ENCODE measurements around the gene CAPG.

The CAPG gene

DNA sequence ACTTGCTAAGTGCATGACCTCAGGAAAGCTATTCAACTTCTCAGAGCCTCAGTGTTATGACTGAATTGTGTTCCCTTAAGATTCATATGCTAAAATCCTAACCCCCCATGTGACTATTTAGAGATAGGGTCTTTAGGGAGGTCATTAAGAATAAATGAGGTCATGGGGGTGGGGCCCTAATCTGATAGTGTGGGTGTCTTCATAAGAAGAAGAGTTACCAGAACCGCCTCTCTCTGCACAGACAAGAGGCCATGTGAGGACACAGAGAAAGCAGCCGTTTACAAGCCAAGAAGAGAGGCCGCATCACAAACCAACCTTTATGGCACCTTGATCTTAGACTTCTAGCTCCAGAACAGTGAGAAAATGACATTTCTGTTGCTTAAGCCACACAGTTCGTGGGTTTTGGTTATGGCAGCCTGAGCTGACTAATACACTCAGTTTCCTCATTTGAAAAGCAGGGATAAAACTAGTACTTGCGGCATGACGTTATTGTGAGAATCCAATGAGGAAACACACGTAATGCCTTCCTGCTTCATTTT is 18.2 kb upstream of the CAPG start:
- DNase-seq (ENCODE audit: low spot score): no peak

DNA sequence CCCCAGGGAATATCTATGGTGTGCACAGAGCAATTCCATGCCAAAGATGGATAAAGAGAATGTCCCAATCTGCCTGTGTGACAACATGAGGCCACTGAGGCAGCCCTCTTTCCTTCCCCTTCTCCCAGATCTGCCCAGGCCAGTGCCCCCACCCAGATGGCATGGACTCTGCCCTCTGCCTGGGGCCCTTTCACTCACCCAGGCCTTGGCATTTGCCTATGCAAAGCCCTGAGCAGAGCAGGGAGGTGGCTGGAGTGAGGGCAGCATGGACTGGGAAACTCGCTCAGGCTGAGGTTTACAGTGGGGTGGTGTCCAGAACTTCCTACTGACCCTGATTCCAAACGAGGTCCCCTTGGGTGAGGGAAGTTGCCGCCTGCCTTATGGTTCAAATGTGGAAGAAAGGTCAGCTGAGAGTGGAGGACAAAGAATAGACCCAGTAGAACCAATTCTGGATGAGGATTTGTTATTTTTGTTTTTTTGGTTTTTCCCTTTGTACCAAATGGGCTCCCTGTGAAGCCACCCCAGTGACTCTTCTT is 17.2 kb upstream of the CAPG start:
- TF ChIP-seq CTCF (IDR thresholded peaks at IDR 0.05; ENCODE audit: extremely low read depth, insufficient read depth, missing control alignments): no peak
- in situ Hi-C loops (cut with MboI; ENCODE audit: low pct_unique_long_range_greater_than_20kb, low sequenced_read_pairs, unreplicated experiment): no loop called here
- no peak for DNase-seq (ENCODE audit: low spot score)

More for the DNA sequence above, 18.2 kb upstream of the CAPG start:
- in situ Hi-C loops (cut with MboI; ENCODE audit: low pct_unique_long_range_greater_than_20kb, low sequenced_read_pairs, unreplicated experiment): no loop called here
- TF ChIP-seq CTCF (IDR thresholded peaks at IDR 0.05; ENCODE audit: extremely low read depth, insufficient read depth, missing control alignments): no peak

GRCh38 chr2:85425588-85425987 is 15.4 kb upstream of the CAPG start:
- no peak for DNase-seq (ENCODE audit: low spot score)
- TF ChIP-seq CTCF (IDR thresholded peaks at IDR 0.05; ENCODE audit: extremely low read depth, insufficient read depth, missing control alignments): no peak
- in situ Hi-C loops (cut with MboI; ENCODE audit: low pct_unique_long_range_greater_than_20kb, low sequenced_read_pairs, unreplicated experiment): no loop called here

DNA sequence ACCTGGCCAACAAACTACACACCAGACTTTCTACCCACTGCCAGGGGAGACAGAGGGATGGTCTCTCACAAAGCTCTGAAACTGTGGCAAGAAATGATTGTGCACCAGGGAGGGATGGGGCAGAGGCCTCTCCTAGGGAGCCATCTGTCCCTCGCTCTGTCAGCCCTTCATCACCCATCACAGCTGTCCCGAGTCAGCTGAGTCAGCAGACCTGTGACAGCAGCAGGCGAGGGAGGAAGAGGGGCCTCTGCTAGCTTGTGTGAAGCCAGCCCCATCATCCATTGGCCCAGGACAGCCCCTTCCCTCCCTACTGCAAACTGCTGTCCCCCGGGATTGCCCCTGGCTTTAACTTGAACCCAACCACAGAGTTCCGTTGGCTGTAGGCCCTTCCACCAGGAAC is 13.4 kb upstream of the CAPG start:
- no peak for DNase-seq (ENCODE audit: low spot score)
- no peak for TF ChIP-seq CTCF (IDR thresholded peaks at IDR 0.05; ENCODE audit: extremely low read depth, insufficient read depth, missing control alignments)
- in situ Hi-C loops (cut with MboI; ENCODE audit: low pct_unique_long_range_greater_than_20kb, low sequenced_read_pairs, unreplicated experiment): loop anchor here (5.0 kb wide), 1 partner anchor 129 kb away; no protein-coding TSS in a partner anchor

DNA sequence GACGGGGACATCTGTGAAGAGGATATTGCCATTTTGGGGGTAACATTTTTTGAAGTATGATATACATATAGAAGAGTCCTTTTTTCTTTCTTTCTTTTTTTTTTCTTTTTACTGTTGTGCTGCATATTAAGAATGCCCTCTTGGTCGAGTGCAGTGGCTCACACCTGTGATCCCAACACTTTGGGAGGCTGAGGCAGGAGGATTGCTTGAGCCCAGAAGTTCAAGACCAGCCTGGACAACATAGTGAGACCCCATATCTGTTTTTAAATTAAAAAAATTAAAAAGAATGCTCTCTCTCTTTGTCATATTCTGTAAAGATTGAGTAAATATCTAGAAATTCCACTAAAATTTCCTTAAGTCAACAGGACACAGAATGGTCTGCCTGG is 11.9 kb upstream of the CAPG start:
- in situ Hi-C loops (cut with MboI; ENCODE audit: low pct_unique_long_range_greater_than_20kb, low sequenced_read_pairs, unreplicated experiment): loop anchor here (5.0 kb wide), 1 partner anchor 130 kb away; no protein-coding TSS in a partner anchor
- DNase-seq (ENCODE audit: low spot score): no peak
- TF ChIP-seq CTCF (IDR thresholded peaks at IDR 0.05; ENCODE audit: extremely low read depth, insufficient read depth, missing control alignments): no peak

GRCh38 chr2:85421260-85422071 is 11.3 kb upstream of the CAPG start:
- no peak for TF ChIP-seq CTCF (IDR thresholded peaks at IDR 0.05; ENCODE audit: extremely low read depth, insufficient read depth, missing control alignments)
- in situ Hi-C loops (cut with MboI; ENCODE audit: low pct_unique_long_range_greater_than_20kb, low sequenced_read_pairs, unreplicated experiment): loop anchor here (5.0 kb wide), 1 partner anchor 131 kb away; no protein-coding TSS in a partner anchor
- no peak for DNase-seq (ENCODE audit: low spot score)
